Mucosa of rectum (tissue), 2 donors: ENCODE data around the gene AGO4.
"Not testable (repeated sequence)": the region's sequence is repeated elsewhere in the genome, so short reads cannot be mapped to it uniquely, and the experiment has no call there.

Source experiments
- H3K27ac ChIP-seq, 2 donors: one replicate each; pipeline ENCODE4 v1.7.0; 2013; ENCODE audit warnings: inconsistent platforms in 2 of 2, low read depth in 2 of 2, low read length in 2 of 2
- H3K27me3 ChIP-seq, 2 donors: one replicate each; pipeline ENCODE4 v1.7.0; 2013; ENCODE audit warnings: low read length in 2 of 2; ENCODE audit not compliant: control insufficient read depth in 2 of 2, insufficient read depth in 2 of 2
- H3K36me3 ChIP-seq, 2 donors: one replicate each; pipeline ENCODE4 v1.7.0; 2013; ENCODE audit warnings: low read length in 2 of 2; ENCODE audit not compliant: control insufficient read depth in 2 of 2, insufficient read depth in 2 of 2
- H3K4me1 ChIP-seq, 2 donors: one replicate each; pipeline ENCODE4 v1.7.0; 2013; ENCODE audit warnings: low read length in 2 of 2, mild to moderate bottlenecking in 1 of 2; ENCODE audit not compliant: control insufficient read depth in 2 of 2, insufficient read depth in 2 of 2
- H3K4me3 ChIP-seq, 2 donors: one replicate each; pipeline ENCODE4 v1.7.0; 2013; ENCODE audit warnings: low read length in 2 of 2
- H3K9ac ChIP-seq, 2 donors: one replicate each; pipeline ENCODE4 v1.7.0; 2013; ENCODE audit warnings: low read length in 2 of 2, low read depth in 1 of 2, mild to moderate bottlenecking in 1 of 2
- H3K9me3 ChIP-seq, 2 donors: one replicate each; pipeline ENCODE4 v1.7.0; 2013; ENCODE audit warnings: low read length in 2 of 2; ENCODE audit not compliant: control insufficient read depth in 2 of 2
- donor health status: healthy.
- donor health status: Normal muscosa, but diverticular disease.

Gene AGO4

DNA sequence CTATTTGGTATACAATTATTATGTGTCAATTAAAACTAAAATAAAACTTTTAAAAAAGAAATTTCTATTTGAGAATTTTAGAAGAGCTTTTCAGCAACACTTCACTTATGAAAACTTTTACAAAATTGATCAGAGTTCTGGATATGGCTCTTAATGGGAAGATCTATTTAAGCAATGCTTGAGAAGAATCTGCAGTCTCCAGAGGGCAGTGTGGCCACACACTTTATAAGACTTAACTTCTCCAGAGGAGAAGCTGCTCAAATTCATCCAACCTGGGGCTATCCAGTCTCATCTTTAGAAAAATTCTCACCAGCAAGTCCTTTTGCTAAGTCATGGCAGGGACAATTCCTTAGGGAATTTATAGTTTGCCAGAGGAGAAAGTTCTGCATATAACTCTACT lies 50.0 kb downstream of the AGO4 start:
- H3K27ac ChIP-seq = no peak overlapping the region
- H3K4me3 ChIP-seq = no peak overlapping the region
- peaks cover 4 to 11% of the 10 kb centered on the region in 2 donors for H3K36me3 ChIP-seq

DNA sequence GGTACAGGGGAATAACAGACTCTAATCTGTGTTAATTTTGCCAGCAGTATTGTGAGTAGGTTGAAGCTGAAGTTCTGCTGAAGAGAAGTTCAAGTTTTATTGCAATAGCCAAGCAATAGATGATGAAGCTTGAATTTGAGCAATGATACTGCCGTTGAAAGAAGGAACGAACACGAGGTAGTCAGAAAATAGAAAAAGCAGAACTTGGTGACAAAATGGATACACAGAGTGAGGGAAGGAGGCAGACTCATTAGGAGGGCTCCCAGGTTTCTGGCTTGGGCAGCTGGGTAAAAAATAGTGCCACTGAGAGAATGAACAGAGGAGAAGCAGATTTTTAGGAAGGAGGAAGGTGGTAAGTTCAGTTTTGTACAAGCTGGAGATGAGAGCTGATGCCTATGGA lies 52.9 kb downstream of the AGO4 start:
- H3K9ac ChIP-seq = no peak overlapping the region
- H3K9me3 ChIP-seq = no peaks in the 10 kb centered on the region

More for the DNA sequence above, 50.0 kb downstream of the AGO4 start:
- Histone ChIP-seq H3K4me1 (no peaks in the 10 kb centered on the region), H3K9ac (no peak overlapping the region), H3K27me3 (no peaks in the 10 kb centered on the region), H3K9me3 (no peaks in the 10 kb centered on the region)

DNA sequence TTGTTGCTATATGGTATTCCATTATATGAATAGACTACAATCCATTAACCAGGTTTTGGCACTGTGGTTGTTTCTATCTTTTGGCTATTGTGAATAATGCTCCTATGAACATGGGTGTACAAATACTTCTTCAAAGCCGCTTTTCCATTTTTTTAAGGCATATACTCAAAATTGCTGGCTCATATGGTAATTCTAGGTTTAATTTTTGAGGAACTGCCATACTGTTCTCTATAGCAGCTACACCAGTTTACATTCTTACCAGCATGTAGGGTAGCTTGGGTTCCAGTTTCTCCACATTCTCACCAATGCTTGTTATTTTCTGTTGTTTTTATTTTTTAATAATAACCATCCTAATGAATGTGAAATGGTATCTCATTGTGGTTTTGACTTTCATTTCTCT lies 55.3 kb downstream of the AGO4 start:
- Histone ChIP-seq H3K4me3 (no peak overlapping the region), H3K27me3 (no peaks in the 10 kb centered on the region), H3K9ac (no peak overlapping the region), H3K9me3 (no peaks in the 10 kb centered on the region), H3K27ac (no peak overlapping the region), H3K36me3 (no peaks in the 10 kb centered on the region), H3K4me1 (peaks cover 0 to 2% of the 10 kb centered on the region in 2 donors)

More for the DNA sequence above, 52.9 kb downstream of the AGO4 start:
- Histone ChIP-seq H3K27me3 (no peaks in the 10 kb centered on the region), H3K36me3 (no peaks in the 10 kb centered on the region), H3K27ac (no peak overlapping the region), H3K4me1 (peaks cover 0 to 2% of the 10 kb centered on the region in 2 donors), H3K4me3 (no peak overlapping the region)

DNA sequence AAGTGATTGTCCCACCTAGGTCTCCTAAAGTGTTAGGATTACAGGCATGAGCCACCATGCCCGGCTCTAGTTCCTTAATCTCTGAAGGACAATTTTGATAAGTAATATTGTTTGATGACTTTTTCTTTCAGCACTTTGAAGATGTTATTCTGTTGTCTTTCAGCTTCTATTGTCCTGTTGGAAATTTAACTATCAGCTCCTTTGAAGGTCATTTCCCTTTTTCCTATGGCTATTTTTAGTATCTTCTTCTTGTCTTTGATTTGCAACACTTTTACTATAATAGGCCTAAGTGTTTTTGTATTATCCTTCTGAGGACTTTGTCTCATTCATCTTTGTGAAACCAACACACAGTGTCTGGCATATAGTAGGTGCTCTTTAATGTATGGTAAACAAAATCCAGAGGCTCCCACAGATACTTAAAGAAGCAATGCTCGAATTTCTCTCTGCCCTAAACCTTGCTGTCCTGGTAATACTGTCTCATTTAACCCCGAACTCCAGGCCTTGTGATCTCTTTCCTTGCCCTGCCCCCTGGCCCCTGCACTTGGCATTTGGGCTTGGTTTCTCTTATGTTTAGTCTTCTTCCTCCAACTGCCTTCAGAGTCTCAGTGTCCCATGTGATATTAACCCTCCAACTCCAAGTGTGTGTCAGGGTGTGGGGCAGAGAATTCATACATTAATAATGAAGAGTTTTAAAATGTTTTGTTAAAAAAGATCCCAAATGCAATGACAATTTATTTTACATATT lies 56.2 kb downstream of the AGO4 start:
- no peak overlapping the region for H3K27ac ChIP-seq
- peaks cover 0 to 2% of the 10 kb centered on the region in 2 donors for H3K4me1 ChIP-seq
- no peak overlapping the region for H3K9ac ChIP-seq
- H3K27me3 ChIP-seq = no peaks in the 10 kb centered on the region
- H3K36me3 ChIP-seq = no peaks in the 10 kb centered on the region
- no peak overlapping the region for H3K4me3 ChIP-seq
- no peaks in the 10 kb centered on the region for H3K9me3 ChIP-seq

DNA sequence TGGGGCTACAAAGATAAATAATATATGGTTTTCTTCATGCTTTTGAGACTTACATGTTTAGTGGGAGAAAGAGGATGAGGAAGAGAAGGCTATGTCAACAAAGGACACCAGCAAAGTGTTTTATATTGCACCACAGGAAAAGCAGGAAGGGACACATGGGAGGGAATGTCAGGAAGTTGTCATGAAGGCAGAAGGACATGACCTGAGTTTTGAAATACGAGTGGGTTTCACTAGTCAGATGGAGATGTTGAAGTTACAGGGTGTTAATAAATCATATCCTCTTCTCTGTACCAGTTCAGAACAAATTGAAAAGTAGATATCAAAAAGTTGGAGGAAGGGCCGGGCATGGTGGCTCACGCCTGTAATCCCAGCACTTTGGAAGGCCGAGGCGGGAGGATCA lies 57.0 kb downstream of the AGO4 start:
- Histone ChIP-seq H3K27ac (no peak overlapping the region), H3K4me1 (peaks cover 0 to 2% of the 10 kb centered on the region in 2 donors)

DNA sequence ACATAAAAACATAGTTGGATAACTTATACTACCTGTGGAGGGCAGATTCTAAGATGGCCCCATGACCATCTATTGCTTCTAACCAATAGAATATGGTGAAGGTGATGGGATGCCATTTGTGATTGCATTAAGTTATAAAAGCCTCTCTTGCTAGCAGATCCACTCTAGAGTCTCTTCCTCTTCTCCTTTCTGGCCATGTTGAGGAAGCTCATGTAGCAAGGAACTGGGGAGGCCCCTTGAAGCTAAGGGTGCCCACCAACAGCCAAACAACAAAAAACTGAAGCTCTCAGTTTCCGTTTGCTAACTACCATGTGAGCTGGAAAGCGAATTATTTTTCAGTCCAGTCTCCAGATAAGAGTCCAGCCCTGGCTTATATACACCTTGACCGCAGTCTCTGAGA lies 59.2 kb downstream of the AGO4 start:
- no peak overlapping the region for H3K27ac ChIP-seq
- no peaks in the 10 kb centered on the region for H3K9me3 ChIP-seq

More for the DNA sequence above, 57.0 kb downstream of the AGO4 start:
- H3K9ac ChIP-seq = no peak overlapping the region
- no peaks in the 10 kb centered on the region for H3K9me3 ChIP-seq
- no peak overlapping the region for H3K4me3 ChIP-seq
- no peaks in the 10 kb centered on the region for H3K27me3 ChIP-seq
- no peaks in the 10 kb centered on the region for H3K36me3 ChIP-seq

DNA sequence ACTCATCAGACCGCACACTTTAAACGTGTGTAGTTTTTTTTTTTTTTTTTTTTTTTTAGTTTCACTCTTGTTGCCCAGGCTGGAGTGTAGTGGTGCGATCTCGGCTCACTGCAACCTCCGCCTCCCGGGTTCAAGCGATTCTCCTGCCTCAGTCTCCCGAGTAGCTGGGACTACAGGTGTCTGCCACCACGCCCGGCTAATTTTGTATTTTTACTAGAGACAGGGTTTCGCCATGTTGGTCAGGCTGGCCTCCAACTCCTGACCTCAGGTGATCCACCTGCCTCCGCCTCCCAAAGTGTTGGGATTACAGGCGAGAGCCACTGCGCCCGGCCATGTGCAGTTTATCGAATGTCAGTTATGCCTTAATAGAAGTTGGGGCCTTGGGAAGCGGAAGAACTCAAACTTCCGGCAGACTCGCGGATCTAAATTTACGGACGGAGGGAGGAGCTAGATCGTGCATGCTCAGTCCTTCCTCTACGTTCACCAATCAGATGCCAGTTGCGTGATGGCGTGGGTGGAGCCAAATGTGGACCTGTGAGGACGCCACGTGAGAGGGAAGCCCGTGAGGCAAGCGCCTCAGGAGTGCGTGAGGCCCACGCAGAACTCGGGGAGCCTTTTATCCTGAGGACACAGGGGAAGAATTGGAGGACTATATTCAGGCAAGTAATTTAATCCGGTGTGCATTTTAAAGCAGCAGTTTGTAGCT lies 61.6 kb downstream of the AGO4 start:
- not testable (repeated sequence) for H3K27me3 ChIP-seq, H3K36me3 ChIP-seq, H3K27ac ChIP-seq, H3K9ac ChIP-seq, H3K4me3 ChIP-seq, H3K9me3 ChIP-seq, H3K4me1 ChIP-seq

More for the DNA sequence above, 59.2 kb downstream of the AGO4 start:
- no peaks in the 10 kb centered on the region for H3K27me3 ChIP-seq
- H3K4me1 ChIP-seq = peaks cover 0 to 2% of the 10 kb centered on the region in 2 donors
- no peak overlapping the region for H3K4me3 ChIP-seq
- no peaks in the 10 kb centered on the region for H3K36me3 ChIP-seq
- no peak overlapping the region for H3K9ac ChIP-seq

DNA sequence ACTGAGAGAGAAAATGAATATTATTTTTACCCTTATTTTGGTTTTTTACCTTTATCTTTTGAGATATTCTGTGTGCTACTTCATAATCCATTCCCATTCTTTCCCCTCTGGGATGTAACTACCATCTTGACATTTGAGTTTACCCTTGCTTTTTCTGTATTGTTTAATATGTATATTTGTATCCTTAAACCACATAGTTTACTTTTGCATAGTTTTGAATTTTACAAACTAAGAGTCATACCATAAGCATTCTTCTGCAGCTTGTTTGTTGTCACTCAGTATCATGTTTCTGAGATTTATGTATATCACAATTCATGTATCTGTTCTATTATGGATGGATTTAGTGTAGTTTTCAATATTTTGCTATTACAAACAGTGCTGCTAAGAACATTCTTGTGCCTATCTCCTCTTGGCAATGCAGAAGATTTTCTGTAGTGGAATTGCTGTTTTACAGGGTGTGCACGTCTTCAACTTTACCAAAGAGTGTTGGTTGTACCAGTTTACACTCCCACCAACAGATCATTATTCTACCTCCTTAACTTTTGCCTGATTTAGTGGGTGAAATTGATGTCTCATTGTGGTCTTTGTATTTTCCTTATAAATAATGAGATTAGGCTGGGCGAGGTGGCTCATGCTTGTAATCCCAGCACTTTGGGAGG lies 63.0 kb downstream of the AGO4 start:
- Histone ChIP-seq H3K9me3 (no peaks in the 10 kb centered on the region), H3K4me1 (no peaks in the 10 kb centered on the region), H3K27ac (no peak overlapping the region), H3K9ac (no peak overlapping the region), H3K27me3 (no peaks in the 10 kb centered on the region), H3K4me3 (no peak overlapping the region), H3K36me3 (no peaks in the 10 kb centered on the region)

DNA sequence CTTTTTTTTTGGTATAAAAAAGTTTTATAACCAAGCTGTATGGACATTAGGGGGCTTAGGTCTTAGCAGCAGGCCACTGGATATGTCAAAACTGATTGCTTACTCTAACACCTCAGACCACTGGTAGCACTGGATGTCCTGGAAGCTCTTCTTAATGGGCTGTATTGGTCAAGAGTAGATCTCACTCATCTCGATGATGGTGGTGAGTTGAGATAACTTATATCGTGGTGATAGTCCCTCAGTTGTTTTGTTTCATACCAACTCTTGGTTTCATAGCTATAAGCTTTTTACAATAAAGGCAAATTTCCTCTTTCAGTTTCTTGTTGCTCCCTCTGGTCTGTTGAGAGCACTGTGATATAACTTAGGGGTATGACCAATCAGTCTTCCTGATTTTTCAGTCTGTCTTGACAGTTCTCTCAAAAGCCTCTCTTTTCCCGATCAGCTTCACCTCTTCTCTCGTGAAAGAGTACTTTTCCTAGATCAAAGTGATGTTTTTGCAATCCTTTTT lies 65.5 kb downstream of the AGO4 start:
- Histone ChIP-seq H3K27me3 (no peaks in the 10 kb centered on the region), H3K27ac (no peak overlapping the region), H3K9ac (no peak overlapping the region)

DNA sequence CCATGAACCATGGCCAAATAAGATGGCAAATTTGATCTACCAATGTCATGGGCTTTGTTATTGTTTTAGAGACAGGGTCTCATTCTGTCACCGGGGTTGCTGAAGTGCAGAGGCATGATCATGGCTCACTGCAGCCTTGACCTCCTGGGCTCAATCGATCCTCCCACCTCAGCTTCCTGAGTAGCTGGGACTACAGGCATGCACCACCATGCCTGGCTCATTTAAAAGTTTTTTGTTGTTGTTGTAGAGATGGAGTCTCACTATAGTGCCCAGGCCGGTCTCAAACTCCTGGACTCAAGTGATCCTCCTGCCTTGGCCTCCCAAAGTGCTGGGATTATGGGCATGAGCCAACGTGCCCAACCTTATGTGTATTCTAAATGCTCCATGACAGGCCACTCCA lies 66.3 kb downstream of the AGO4 start:
- H3K27me3 ChIP-seq, H3K4me1 ChIP-seq, H3K4me3 ChIP-seq, H3K9ac ChIP-seq, H3K36me3 ChIP-seq, H3K9me3 ChIP-seq, H3K27ac ChIP-seq: not testable (repeated sequence)

More for the DNA sequence above, 65.5 kb downstream of the AGO4 start:
- no peaks in the 10 kb centered on the region for H3K9me3 ChIP-seq
- no peak overlapping the region for H3K4me3 ChIP-seq
- no peaks in the 10 kb centered on the region for H3K4me1 ChIP-seq
- H3K36me3 ChIP-seq = no peaks in the 10 kb centered on the region
